CD14-positive monocyte (primary cell): Measurements from ENCODE around the gene OPTC. TPM values are rescaled to one million over a fixed set of nuclear protein-coding genes. Genes with fewer than 3 reads are reported as not detected.
A peak's percentile ranks its signal among the peaks of the same experiment; 100 is the strongest.

Experiments
- DNase-seq, 3 donors: peaks; one replicate each; pipeline ENCODE4 v3.0.0-alpha.2; 2011 to 2022
- H2AFZ ChIP-seq: 2 replicates; pipeline ENCODE4 v1.6.0; 2012; ENCODE audit warnings: mild to moderate bottlenecking, low read depth, low read length, inconsistent platforms; ENCODE audit not compliant: insufficient read depth, poor library complexity, severe bottlenecking
- H3K27ac ChIP-seq, 2 donors: 1 replicate in 1 of 2; 2 replicates in 1 of 2; pipeline ENCODE4 v1.5.1; 2012 to 2013; ENCODE audit warnings: low read length in 2 of 2, control low read depth in 1 of 2, inconsistent platforms in 1 of 2, low read depth in 1 of 2, mild to moderate bottlenecking in 1 of 2
- H3K27me3 ChIP-seq, 2 donors: one replicate each; pipeline versions ENCODE4 v1.6.0 to v1.6.1; 2011 to 2013; ENCODE audit warnings: low read length in 2 of 2; ENCODE audit not compliant: control insufficient read depth in 2 of 2, insufficient read depth in 2 of 2
- H3K36me3 ChIP-seq, 2 donors: replicated peaks in 1 of 2; 1 replicate in 1 of 2; 2 replicates in 1 of 2; pipeline versions ENCODE4 v1.5.1 to v1.6.1; 2012 to 2013; ENCODE audit warnings: low read length in 2 of 2, control low read depth in 1 of 2, inconsistent platforms in 1 of 2, mild to moderate bottlenecking in 1 of 2; ENCODE audit not compliant: insufficient read depth in 2 of 2, control insufficient read depth in 1 of 2
- H3K4me1 ChIP-seq, 2 donors: 1 replicate in 1 of 2; 2 replicates in 1 of 2; pipeline versions ENCODE4 v1.5.1 to v1.6.1; 2012 to 2013; ENCODE audit warnings: low read length in 2 of 2, control low read depth in 1 of 2, inconsistent platforms in 1 of 2, mild to moderate bottlenecking in 1 of 2, moderate library complexity in 1 of 2; ENCODE audit not compliant: insufficient read depth in 2 of 2, control insufficient read depth in 1 of 2
- H3K4me2 ChIP-seq: replicated peaks from 2 replicates; pipeline ENCODE3; 2012; ENCODE audit warnings: low read length, moderate library complexity, mild to moderate bottlenecking; ENCODE audit not compliant: poor library complexity, severe bottlenecking; ENCODE audit errors: extremely low read depth
- H3K4me3 ChIP-seq, 3 experiments: fragments of 200-600 bp in 1 of 3; sonication (generic) in 1 of 3; replicated peaks in 1 of 3; 1 replicate in 2 of 3; 2 replicates in 1 of 3; pipeline ENCODE4 v1.5.1; 2011 to 2013; ENCODE audit warnings: low read length in 3 of 3, mild to moderate bottlenecking in 3 of 3, control low read depth in 2 of 3, low read depth in 2 of 3, inconsistent platforms in 1 of 3, moderate library complexity in 1 of 3
- H3K79me2 ChIP-seq: 2 replicates; pipeline ENCODE4 v1.6.0; 2012; ENCODE audit warnings: mild to moderate bottlenecking, control low read depth, inconsistent platforms, low read length, moderate library complexity; ENCODE audit not compliant: insufficient read depth
- H3K9ac ChIP-seq: 2 replicates; pipeline ENCODE4 v1.6.0; 2017; ENCODE audit warnings: low read length, mild to moderate bottlenecking; ENCODE audit not compliant: insufficient read depth, poor library complexity, severe bottlenecking
- H3K9me3 ChIP-seq, 2 donors: replicated peaks in 1 of 2; 1 replicate in 1 of 2; 2 replicates in 1 of 2; pipeline versions ENCODE4 v1.5.1 to v1.6.1; 2012 to 2013; ENCODE audit warnings: low read length in 2 of 2, control low read depth in 1 of 2; ENCODE audit not compliant: control insufficient read depth in 1 of 2, insufficient read depth in 1 of 2
- H4K20me1 ChIP-seq: 2 replicates; pipeline ENCODE4 v1.6.0; 2012; ENCODE audit warnings: mild to moderate bottlenecking, low read length, control low read depth, moderate library complexity; ENCODE audit not compliant: insufficient read depth
- H3K27ac Mint-ChIP-seq, 7 donors: one replicate each; pipeline ENCODE4 v1.8.0; 2020; ENCODE audit warnings: mild to moderate bottlenecking in 7 of 7, mixed read lengths in 7 of 7, moderate library complexity in 6 of 7, inconsistent platforms in 2 of 7
- H3K27me3 Mint-ChIP-seq, 3 donors: one replicate each; pipeline ENCODE4 v1.8.0; 2021 to 2022; ENCODE audit warnings: low read depth in 3 of 3, mild to moderate bottlenecking in 3 of 3, mixed read lengths in 3 of 3, moderate library complexity in 3 of 3, inconsistent platforms in 1 of 3
- H3K36me3 Mint-ChIP-seq, 2 donors: one replicate each; pipeline ENCODE4 v1.8.0; 2020; ENCODE audit warnings: mixed read lengths in 2 of 2, inconsistent platforms in 1 of 2, mild to moderate bottlenecking in 1 of 2
- H3K4me1 Mint-ChIP-seq: one replicate; pipeline ENCODE4 v1.8.0; 2020; ENCODE audit warnings: mild to moderate bottlenecking, mixed read lengths
- H3K4me3 Mint-ChIP-seq, 2 donors: one replicate each; pipeline ENCODE4 v1.8.0; 2020; ENCODE audit warnings: mild to moderate bottlenecking in 2 of 2, mixed read lengths in 2 of 2, moderate library complexity in 1 of 2
- H3K9me3 Mint-ChIP-seq, 7 donors: one replicate each; pipeline ENCODE4 v1.8.0; 2020 to 2022; ENCODE audit warnings: mixed read lengths in 7 of 7, mild to moderate bottlenecking in 6 of 7, moderate library complexity in 6 of 7, inconsistent platforms in 2 of 7
- CTCF ChIP-seq: fragments of 200-600 bp; IDR thresholded peaks from one replicate; pipeline ENCODE4 v1.8.0; 2022; ENCODE audit warnings: antibody characterized with exemption, mild to moderate bottlenecking
- WGBS: methylation state at CpG from one replicate; pipeline ENCODE4 v1.1.5; 2013; ENCODE audit warnings: missing lambda C conversion rate; ENCODE audit not compliant: insufficient coverage; 5-methylcytosine and 5-hydroxymethylcytosine counted together
- intact Hi-C, 2 donors: fragments of 100-400 bp; cut with micrococcal nuclease; formaldehyde crosslinking; loops; one replicate each; pipeline versions ENCODE4 v1.15.0 to v1.15.1; 2023
- polyA plus RNA-seq, 3 donors: library from polyadenylated mRNA; depleted of rRNA in 1 of 3; unstranded in 2 of 3; stranded (reverse) in 1 of 3; fragments of 300-500 nt in 2 of 3; fragments of >200 nt in 1 of 3; fragmentation: Illumina TruSeq in 2 of 3; gene quantifications; 1 replicate in 2 of 3; 2 replicates in 1 of 3; pipeline ENCODE4 v1.2.3, GENCODE V29; 2012 to 2021

OPTC gene
- polyA plus RNA-seq, 3 donors, result not detected

DNA sequence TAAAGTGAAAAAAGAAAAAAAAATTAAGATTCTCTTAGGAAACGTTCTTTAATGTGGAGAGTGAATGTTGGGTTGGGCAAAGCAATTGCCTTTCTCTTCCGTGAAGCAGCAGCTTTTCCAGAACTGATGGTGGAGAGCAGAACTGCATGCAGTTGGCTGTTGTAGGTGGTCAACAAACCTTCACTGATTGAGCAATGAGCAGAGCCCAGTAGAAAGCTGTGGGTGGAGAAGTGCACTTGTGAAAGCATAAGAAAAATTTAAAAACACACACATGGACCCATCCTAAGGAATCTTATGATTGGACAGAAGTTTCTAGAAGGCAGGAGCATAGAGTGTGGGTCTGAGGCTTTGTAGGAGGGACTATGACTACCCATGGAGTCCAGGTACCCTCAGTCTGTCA, 13.9 kb upstream of the OPTC start:
- H3K4me1 Mint-ChIP-seq, result peaks cover 26% of the 10 kb centered on the region
- Histone ChIP-seq H3K79me2 (no peaks in the 10 kb centered on the region), H3K36me3 (no peaks in the 10 kb centered on the region), H3K27me3 (no peaks in the 10 kb centered on the region), H3K4me2 (no peak overlapping the region), H3K9me3 (no peaks in the 10 kb centered on the region), H4K20me1 (no peaks in the 10 kb centered on the region), H2AFZ (peak overlapping the region; percentile 39), H3K4me3 (peak overlapping the region in 1 of 3 experiments; percentile 30), H3K27ac (peak overlapping the region in 1 of 2 donors; percentile 32), H3K4me1 (peaks cover 23 to 27% of the 10 kb centered on the region in 2 donors), H3K9ac (no peak overlapping the region)
- no peak for DNase-seq
- H3K27ac Mint-ChIP-seq, result peak overlapping the region; percentile 24 to 92 (median 81)
- H3K36me3 Mint-ChIP-seq, result no peaks in the 10 kb centered on the region
- no CpG with 5 or more reads among the region's 2 CpGs for whole genome bisulfite sequencing
- intact Hi-C loops, result no loop called here
- peaks cover 8 to 9% (median 8%) of the 10 kb centered on the region in 3 donors for H3K27me3 Mint-ChIP-seq
- no peaks in the 10 kb centered on the region for H3K9me3 Mint-ChIP-seq
- no peak for TF ChIP-seq CTCF
- no peak overlapping the region for H3K4me3 Mint-ChIP-seq

DNA sequence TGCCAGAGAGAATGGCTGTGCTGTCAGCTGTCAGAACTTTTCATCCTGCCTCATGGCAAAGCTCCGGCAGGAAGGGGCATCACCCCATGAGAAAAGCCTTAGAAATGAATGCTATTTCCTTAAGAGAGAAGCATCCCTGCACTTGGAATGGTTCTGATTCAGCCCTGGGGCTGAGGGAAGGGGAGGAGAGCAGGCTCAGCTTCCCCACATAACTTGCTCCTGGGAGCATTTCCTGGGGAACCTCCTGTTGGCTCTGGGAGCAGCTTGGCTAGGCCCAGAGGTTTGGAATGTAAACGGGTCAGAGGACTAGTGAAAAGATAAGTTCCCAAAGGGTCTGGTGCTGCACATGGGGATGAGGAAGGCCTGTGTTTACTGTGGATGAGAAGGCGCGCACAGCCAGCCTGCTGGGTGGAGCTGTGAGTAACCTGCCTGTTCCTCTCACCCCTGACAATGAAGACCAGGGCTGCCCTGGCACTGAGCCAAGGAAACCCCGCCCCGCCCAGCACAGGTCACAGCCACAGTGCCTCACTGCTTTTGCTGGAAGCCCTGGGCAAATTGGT, 13.3 kb upstream of the OPTC start:
- peak overlapping the region; percentile 39 for H3K4me2 ChIP-seq
- peak overlapping the region in 1 of 3 experiments; percentile 30 for H3K4me3 ChIP-seq
- Mint-ChIP-seq H3K4me1 (peaks cover 26% of the 10 kb centered on the region), H3K27me3 (peaks cover 6 to 8% (median 6%) of the 10 kb centered on the region in 3 donors), H3K9me3 (no peaks in the 10 kb centered on the region), H3K4me3 (peak overlapping the region; percentile 9 to 57), H3K36me3 (no peaks in the 10 kb centered on the region), H3K27ac (peak overlapping the region; percentile 24 to 92 (median 81))
- peaks cover 23 to 27% of the 10 kb centered on the region in 2 donors for H3K4me1 ChIP-seq
- no peaks in the 10 kb centered on the region for H3K79me2 ChIP-seq
- intact Hi-C loops, result no loop called here
- DNase-seq, result peak; percentile 56 to 72 (median 59)
- no peaks in the 10 kb centered on the region for H3K36me3 ChIP-seq
- peak overlapping the region; percentile 39 for H2AFZ ChIP-seq
- no peaks in the 10 kb centered on the region for H3K9me3 ChIP-seq
- peak overlapping the region; percentile 39 to 55 for H3K27ac ChIP-seq
- no peaks in the 10 kb centered on the region for H4K20me1 ChIP-seq
- no peak overlapping the region for H3K9ac ChIP-seq
- no peaks in the 10 kb centered on the region for H3K27me3 ChIP-seq
- 43% methylated on average over 4 of the region's 6 CpGs for WGBS
- TF ChIP-seq CTCF, result no peak
